RWPE1 (cell line): Measurements from ENCODE around the gene SLC24A3.

Source experiments
- CTCF ChIA-PET: fragments of 350-600 bp; sonication (Branson Sonifier 250); formaldehyde crosslinking; extraction: SDS; loops from one replicate; lab custom pipeline; 2021; lab: Yijun Ruan, JAX
- POLR2A ChIA-PET: fragments of 400-600 bp; formaldehyde crosslinking; extraction: SDS; loops from one replicate; lab custom pipeline; 2020; ENCODE audit warnings: antibody characterized with exemption; ENCODE audit not compliant: low non-redundant PET; lab: Yijun Ruan, JAX
- DNase-seq: peaks from one replicate; pipeline ENCODE4 v3.0.0; 2012; ENCODE audit warnings: low spot score
- H3K27ac ChIP-seq: fragments of 450-650 bp; 2 replicates; pipeline ENCODE4 v1.5.1; 2017
- CTCF ChIP-seq: fragments of 450-650 bp; conservative IDR thresholded peaks from 2 replicates; pipeline ENCODE4 v1.5.1; 2017; ENCODE audit warnings: low read depth, mild to moderate bottlenecking

SLC24A3 gene

GRCh38 chr20:19583532-19584175 is 371.2 kb downstream of the SLC24A3 start:
- DNase-seq = peak; percentile 52
- ChIA-PET CTCF (interaction anchor here (0.5 to 1.9 kb wide), 11 partner anchors 14 to 527 kb away, joined by 3 to 11 read pairs (median 3); no protein-coding TSS in a partner anchor), POLR2A (no interaction called here)
- peak; percentile 51 for TF ChIP-seq CTCF
- H3K27ac ChIP-seq = no peak overlapping the region

GRCh38 chr20:19588241-19588640 is 375.8 kb downstream of the SLC24A3 start:
- DNase-seq = no peak
- POLR2A ChIA-PET = no interaction called here
- H3K27ac ChIP-seq = no peak overlapping the region
- TF ChIP-seq CTCF = no peak
- CTCF ChIA-PET = interaction anchor here (0.5 to 0.7 kb wide), 3 partner anchors 46 to 84 kb away, joined by 3 read pairs; no protein-coding TSS in a partner anchor

GRCh38 chr20:19588732-19589131 is 376.3 kb downstream of the SLC24A3 start:
- TF ChIP-seq CTCF = no peak
- ChIA-PET POLR2A (no interaction called here), CTCF (interaction anchor here (0.5 to 0.7 kb wide), 3 partner anchors 47 to 84 kb away, joined by 3 read pairs; no protein-coding TSS in a partner anchor)
- no peak for DNase-seq
- H3K27ac ChIP-seq = no peak overlapping the region

- ChIA-PET CTCF (interaction anchor here (0.7 kb wide), 1 partner anchor 52 kb away, joined by 4 read pairs; no protein-coding TSS in a partner anchor), POLR2A (no interaction called here)
- no peak for DNase-seq
- TF ChIP-seq CTCF = no peak
- H3K27ac ChIP-seq = no peak overlapping the region
Measured at GRCh38 chr20:19589787-19590362, 377.4 kb downstream of the SLC24A3 start.

GRCh38 chr20:19590382-19590781 is 377.9 kb downstream of the SLC24A3 start:
- no peak for TF ChIP-seq CTCF
- ChIA-PET POLR2A (no interaction called here), CTCF (interaction anchor here (0.7 kb wide), 1 partner anchor 52 kb away, joined by 4 read pairs; no protein-coding TSS in a partner anchor)
- H3K27ac ChIP-seq = no peak overlapping the region
- DNase-seq = no peak

GRCh38 chr20:19593762-19594161 is 381.3 kb downstream of the SLC24A3 start:
- ChIA-PET POLR2A (no interaction called here), CTCF (interaction anchor here (0.6 kb wide), 1 partner anchor 42 kb away, joined by 5 read pairs; no protein-coding TSS in a partner anchor)

More at GRCh38 chr20:19593762-19594161, 381.3 kb downstream of the SLC24A3 start:
- DNase-seq = no peak
- TF ChIP-seq CTCF = no peak
- no peak overlapping the region for H3K27ac ChIP-seq
